NCI-H2107 treated with DMSO at 0.1 percent for 48 hours (cell line): ENCODE measurements around the gene STMP1.
"Not testable (repeated sequence)": the region's sequence is repeated elsewhere in the genome, so short reads cannot be mapped to it uniquely, and the experiment has no call there.

Source experiments
- DNase-seq: peaks from one replicate; lab custom pipeline; 2025; ENCODE audit not compliant: unreplicated experiment; lab: John Stamatoyannopoulos, UW

Gene STMP1

DNA sequence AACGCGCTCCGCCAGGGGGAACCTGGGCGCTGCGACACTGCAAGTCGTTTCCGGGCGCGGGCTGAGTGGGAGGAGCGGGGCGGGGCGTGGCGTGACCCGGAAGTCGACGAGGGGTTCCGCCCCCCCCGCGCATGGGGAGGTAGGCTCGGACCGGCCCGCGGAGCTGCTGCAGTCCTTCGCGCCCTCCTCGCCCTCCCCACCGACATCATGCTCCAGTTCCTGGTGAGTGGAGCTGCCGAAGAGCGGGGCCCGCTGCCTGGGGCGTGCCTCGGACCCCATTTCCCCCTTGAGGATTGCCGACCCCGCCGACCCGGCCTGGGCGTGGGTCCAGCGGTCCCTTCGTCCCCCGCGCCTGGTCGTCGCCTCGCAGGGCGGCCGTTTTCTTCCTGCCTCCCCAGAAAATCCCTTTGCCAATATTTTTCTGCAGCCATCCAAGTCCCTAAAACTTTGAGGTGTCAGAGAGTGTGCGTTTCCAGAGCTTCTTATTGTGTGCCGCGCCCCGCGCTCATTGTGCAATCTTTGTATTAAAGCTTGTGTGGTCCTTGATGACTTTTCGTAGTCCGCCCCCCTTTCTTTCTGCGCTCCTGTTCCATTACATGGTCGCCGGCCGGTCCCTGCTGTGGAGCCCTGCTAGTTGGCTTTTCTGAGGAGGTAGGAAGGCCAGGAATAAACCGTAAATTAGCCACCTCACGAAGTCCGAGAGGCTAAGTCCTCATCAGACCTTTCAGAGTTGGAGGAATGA lies at the start of gene STMP1:
Gene STMP1, plus strand, starts transcription at position 142 of the 742 bp plus-strand sequence.
- DNase-seq = peak; percentile 82

- DNase-seq = no peak
These were observed 46.2 kb upstream of the STMP1 start for GRCh38 chr7:135616136-135616535.

DNA sequence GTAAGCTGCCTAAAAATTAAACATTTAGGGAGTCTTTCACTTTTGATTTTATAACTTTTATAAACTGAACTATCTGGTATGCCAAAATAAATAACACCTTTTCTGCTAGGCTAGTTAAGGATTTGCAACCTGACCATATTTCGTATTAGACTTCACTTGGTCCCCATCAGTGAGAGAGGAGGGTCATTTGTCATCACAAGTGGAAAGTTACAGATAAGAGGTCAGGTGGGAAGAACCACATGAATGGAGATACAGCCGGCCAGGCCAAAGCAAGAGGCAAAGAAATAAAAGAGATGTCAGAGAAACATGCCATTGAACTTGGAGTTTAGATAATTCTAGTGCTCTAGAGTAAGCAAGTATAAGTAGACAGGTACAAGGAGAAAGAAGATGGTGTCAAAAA lies 44.5 kb upstream of the STMP1 start:
- DNase-seq = no peak

GRCh38 chr7:135618510-135618909 lies 43.8 kb upstream of the STMP1 start:
- DNase-seq = no peak

- no peak for DNase-seq
These were observed 41.9 kb upstream of the STMP1 start for GRCh38 chr7:135620447-135620846.

DNA sequence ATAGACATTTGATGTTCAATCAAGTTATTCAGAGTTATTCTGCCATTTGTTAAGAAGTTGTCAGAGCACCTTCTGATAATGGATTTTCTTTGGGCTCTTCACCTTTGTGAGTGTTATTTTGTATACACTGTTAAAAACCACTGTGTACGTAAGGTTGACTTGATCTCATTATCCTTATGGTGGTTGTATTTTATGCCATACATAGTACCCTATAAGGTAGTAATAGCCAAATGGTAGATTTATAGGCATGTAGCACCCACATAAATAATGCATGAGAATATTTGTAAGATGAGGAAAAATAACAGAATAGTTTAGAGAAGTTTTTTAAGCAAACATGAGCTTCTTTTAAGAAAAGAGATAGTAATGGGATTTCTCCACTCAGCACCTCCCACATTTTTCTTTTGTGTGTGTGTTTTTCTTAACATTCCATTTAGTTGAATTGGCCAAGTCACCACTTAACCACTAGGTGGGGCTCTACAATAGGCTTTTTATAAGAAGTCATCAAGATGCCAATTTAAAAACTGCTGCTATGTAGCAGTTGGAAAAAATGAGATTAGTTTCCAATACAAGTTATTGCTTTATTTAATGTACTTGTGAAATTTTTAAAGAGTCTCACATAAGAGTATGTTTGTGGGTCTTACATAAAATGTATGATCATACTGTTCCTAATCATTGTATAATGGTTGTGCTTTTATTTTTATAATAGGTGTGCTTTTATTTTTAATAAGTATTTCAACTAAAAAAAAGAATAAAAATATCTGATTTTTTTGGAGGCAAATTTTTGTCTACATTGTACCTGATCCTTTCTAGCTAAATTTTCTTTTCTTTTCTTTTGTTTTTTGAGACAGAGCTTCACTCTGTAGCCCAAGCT lies 41.1 kb upstream of the STMP1 start:
- DNase-seq = peak; percentile 64

- no peak for DNase-seq
These were observed 28.0 kb upstream of the STMP1 start for GRCh38 chr7:135634191-135634878.

- not testable (repeated sequence) for DNase-seq
These were observed 22.6 kb upstream of the STMP1 start for GRCh38 chr7:135639690-135640089.

GRCh38 chr7:135644154-135644553 lies 18.2 kb upstream of the STMP1 start:
- DNase-seq = no peak

DNA sequence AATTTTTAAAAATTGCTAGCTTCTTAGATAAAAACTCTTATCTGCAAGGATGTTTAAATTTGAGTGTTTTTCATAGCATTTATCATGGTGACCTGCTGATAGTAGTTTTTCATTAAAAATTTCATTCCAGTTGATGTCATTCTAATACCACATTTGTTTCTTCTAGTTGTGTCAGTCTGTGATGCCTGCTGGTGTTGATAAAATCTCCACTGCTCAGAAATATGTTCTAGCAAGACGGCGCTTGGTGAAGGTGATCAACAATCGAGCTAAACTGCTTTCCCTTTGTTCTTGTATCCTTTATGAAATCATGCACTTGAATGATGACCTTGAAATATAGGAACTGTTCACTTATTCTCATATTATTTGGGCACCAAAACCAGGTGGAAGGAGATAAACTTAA lies 17.6 kb upstream of the STMP1 start:
- no peak for DNase-seq

GRCh38 chr7:135645296-135645904 lies 16.9 kb upstream of the STMP1 start:
- peak; percentile 70 for DNase-seq

- DNase-seq = no peak
These were observed 14.6 kb upstream of the STMP1 start for GRCh38 chr7:135647755-135648154.

- no peak for DNase-seq
These were observed 14.1 kb upstream of the STMP1 start for GRCh38 chr7:135648235-135648634.

- DNase-seq = no peak
These were observed 11.3 kb upstream of the STMP1 start for GRCh38 chr7:135650831-135651573.

GRCh38 chr7:135653340-135654080 lies 8.8 kb upstream of the STMP1 start:
- peak; percentile 11 for DNase-seq

DNA sequence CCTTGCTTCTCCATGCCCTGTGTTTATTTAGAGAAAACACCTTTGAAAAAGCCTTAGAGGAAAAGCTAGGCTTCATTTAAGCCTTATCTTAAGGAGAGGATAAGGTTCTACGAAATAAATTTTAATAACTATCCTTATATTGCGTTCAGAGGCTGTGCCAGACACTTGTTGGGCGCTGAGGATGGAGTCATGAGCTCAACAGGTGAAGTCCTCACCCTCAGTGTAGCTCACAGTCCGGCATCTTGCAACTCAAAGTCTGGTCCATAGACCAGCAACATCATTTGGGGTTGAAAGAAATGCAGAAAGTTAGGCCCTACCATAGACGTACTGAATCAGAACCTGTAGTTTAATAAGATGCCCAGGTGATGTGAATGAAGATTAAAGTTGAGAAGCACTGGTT lies 3.8 kb upstream of the STMP1 start:
- no peak for DNase-seq

DNA sequence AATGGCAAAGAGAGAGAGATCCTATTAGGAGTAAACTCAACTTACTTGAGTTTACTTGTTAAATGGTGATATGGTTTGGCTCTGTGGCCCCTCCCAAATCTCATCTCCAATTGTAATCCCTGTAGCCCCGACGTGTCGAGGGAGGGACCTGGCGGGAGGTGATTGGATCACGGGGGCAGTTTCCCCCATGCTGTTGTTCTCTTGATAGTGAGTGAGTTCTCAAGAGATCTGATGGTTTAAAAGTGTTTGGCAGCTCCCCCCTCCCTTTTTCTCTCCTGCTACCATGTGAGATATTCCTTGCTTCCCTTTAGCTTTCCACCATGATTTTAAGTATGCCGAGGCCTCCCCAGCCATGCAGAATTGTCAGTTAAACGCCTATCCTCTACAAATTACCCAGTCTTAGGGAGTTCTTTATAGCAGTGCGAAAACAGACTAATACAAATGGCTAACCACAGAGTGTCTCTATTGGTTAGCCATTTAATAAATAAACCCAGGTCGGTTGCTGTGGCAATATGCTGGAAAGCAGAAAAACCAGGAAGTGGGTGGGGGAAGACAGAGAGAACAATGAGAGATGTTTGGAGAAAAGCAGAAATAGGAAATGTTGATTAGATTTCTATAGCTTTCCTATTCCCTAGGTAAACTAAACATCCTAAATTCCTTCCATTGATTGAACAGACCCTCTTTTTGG lies 3.0 kb upstream of the STMP1 start:
- DNase-seq = no peak

DNA sequence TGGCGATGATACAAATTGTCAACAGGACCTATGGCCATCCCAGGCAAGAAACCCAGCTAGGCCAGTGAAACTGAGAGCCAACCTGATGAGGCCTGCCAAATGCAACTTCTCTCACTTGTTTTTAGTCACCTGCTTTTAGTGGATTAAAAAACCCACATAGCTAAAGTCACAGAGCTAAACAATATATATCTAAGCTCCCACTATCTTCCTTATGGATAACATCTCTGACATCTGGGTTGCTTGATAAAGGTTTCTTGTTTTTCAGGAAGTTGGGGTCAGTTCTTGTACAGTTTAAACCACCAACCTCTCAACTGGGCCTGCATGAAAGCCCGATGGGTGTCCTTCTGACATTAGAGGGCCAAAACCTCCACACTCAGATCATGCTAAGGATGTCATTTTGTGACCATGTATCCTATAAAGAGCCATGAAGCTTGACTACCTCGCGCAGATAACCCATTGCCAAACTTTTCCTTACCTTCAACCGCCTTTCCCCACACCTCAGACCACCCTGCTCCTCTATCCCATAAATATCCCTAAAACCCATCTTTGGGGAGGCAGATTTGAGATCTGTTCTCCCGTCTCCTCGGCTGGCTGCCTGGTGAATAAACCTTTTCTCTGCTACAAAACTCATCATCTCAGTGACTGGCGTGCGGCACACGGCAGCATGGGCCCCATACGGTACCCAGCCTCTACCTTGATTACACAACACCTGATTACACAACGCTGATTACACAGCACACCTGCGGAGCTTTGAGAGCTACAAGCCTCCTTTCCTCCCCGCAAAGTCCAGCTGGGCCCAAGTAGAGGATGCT lies 797 bp upstream of the STMP1 start:
- peak; percentile 59 for DNase-seq

DNA sequence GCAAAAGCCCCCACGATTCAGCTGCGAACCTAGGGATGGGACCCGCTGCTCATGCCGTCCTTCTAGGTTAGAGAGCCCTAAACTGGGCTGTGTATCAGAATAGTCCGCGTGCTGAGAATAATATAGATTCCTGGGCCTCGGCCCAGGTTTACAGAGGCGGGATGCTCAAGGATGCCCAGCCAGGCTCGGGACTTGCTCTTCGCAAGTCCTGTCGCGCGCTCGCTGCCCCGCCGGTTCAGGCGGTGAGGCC lies 266 bp upstream of the STMP1 start:
- DNase-seq = no peak
